Endodermal cell (in vitro differentiated cells): ENCODE measurements around the gene ATF7IP2. TPM values are rescaled to one million over a fixed set of nuclear protein-coding genes. Genes with fewer than 3 reads are reported as not detected.

Experiments
- DNase-seq: peaks from one replicate; pipeline ENCODE4 v3.0.0-alpha.2; 2017
- H3K27ac ChIP-seq: 2 replicates; pipeline ENCODE4 v1.5.1; 2013; ENCODE audit warnings: mild to moderate bottlenecking, low read depth, low read length, moderate library complexity
- H3K27me3 ChIP-seq: 2 replicates; pipeline ENCODE4 v1.6.1; 2013; ENCODE audit warnings: mild to moderate bottlenecking, low read length, moderate library complexity; ENCODE audit not compliant: insufficient read depth, control insufficient read depth, poor library complexity, severe bottlenecking
- H3K36me3 ChIP-seq: 2 replicates; pipeline ENCODE4 v1.7.0; 2013; ENCODE audit warnings: mild to moderate bottlenecking, low read length, moderate library complexity; ENCODE audit not compliant: control insufficient read depth, insufficient read depth
- H3K4me1 ChIP-seq: one replicate; pipeline ENCODE4 v1.7.0; 2013; ENCODE audit warnings: low read length; ENCODE audit not compliant: control insufficient read depth, insufficient read depth
- H3K4me3 ChIP-seq: 2 replicates; pipeline ENCODE4 v1.5.1; 2013; ENCODE audit warnings: mild to moderate bottlenecking, low read length, moderate library complexity
- H3K9ac ChIP-seq: 2 replicates; pipeline ENCODE4 v1.6.1; 2013; ENCODE audit warnings: mild to moderate bottlenecking, low read length, moderate library complexity; ENCODE audit not compliant: poor library complexity, severe bottlenecking; ENCODE audit errors: extremely low read depth
- H3K9me3 ChIP-seq: 2 replicates; pipeline ENCODE4 v1.6.1; 2013; ENCODE audit warnings: mild to moderate bottlenecking, low read length, moderate library complexity; ENCODE audit not compliant: control insufficient read depth
- H3K27ac Mint-ChIP-seq: 2 replicates; pipeline ENCODE4 v1.8.0; 2020; ENCODE audit warnings: mixed read lengths
- H3K27me3 Mint-ChIP-seq: 2 replicates; pipeline ENCODE4 v1.8.0; 2021; ENCODE audit warnings: mild to moderate bottlenecking, mixed read lengths; ENCODE audit not compliant: insufficient read depth
- H3K36me3 Mint-ChIP-seq: 2 replicates; pipeline ENCODE4 v1.8.0; 2020; ENCODE audit warnings: low read depth, mixed read lengths
- H3K4me1 Mint-ChIP-seq: 2 replicates; pipeline ENCODE4 v1.8.0; 2020; ENCODE audit warnings: mixed read lengths
- H3K4me3 Mint-ChIP-seq: 2 replicates; pipeline ENCODE4 v1.8.0; 2020; ENCODE audit warnings: mild to moderate bottlenecking, moderate library complexity, mixed read lengths
- H3K9me3 Mint-ChIP-seq: 2 replicates; pipeline ENCODE4 v1.8.0; 2020; ENCODE audit warnings: mild to moderate bottlenecking, mixed read lengths
- CTCF ChIP-seq: fragments of 200-600 bp; sonication (generic); conservative IDR thresholded peaks from 2 replicates; pipeline ENCODE4 v1.5.0; 2021; ENCODE audit warnings: antibody characterized with exemption, mild to moderate bottlenecking
- WGBS, 2 experiments: methylation state at CpG; one replicate each; pipeline versions ENCODE4 v1.1.5 to v1.1.7; 2013; ENCODE audit warnings: missing lambda C conversion rate in 2 of 2, mixed read lengths in 1 of 2; ENCODE audit not compliant: insufficient coverage in 1 of 2, insufficient read length in 1 of 2; 5-methylcytosine and 5-hydroxymethylcytosine counted together
- total RNA-seq, 2 donors: library from RNA; stranded (reverse); fragmentation: NEBNext Ultra II Directional in 1 of 2; extraction: Animal tissue kit (Norgen Biotek cat#: 25700) in 1 of 2; gene quantifications; 2 replicates in 1 of 2; 3 replicates in 1 of 2; pipeline ENCODE4 v1.2.1, GENCODE V29; 2021

Gene ATF7IP2
- total RNA-seq, 2 donors from 2014 or later = 20.5 to 22.8 TPM

- 75 to 83% methylated on average over 1 of the region's 1 CpG for WGBS, 2 experiments
- Histone ChIP-seq H3K4me3 (no peak overlapping the region), H3K9ac (no peak overlapping the region), H3K36me3 (no peaks in the 10 kb centered on the region), H3K9me3 (no peaks in the 10 kb centered on the region), H3K27ac (no peak overlapping the region), H3K27me3 (no peaks in the 10 kb centered on the region), H3K4me1 (peaks cover 4% of the 10 kb centered on the region)
- Mint-ChIP-seq H3K9me3 (no peaks in the 10 kb centered on the region), H3K36me3 (no peaks in the 10 kb centered on the region), H3K27ac (no peak overlapping the region), H3K27me3 (no peaks in the 10 kb centered on the region), H3K4me3 (no peak overlapping the region), H3K4me1 (peaks cover 8% of the 10 kb centered on the region)
- no peak for DNase-seq
- TF ChIP-seq CTCF = no peak
These were observed 144.2 kb downstream of the ATF7IP2 start for GRCh38 chr16:10529895-10530669.

- Histone ChIP-seq H3K4me3 (no peak overlapping the region), H3K27me3 (no peaks in the 10 kb centered on the region), H3K36me3 (no peaks in the 10 kb centered on the region), H3K9ac (no peak overlapping the region), H3K27ac (no peak overlapping the region), H3K9me3 (no peaks in the 10 kb centered on the region), H3K4me1 (peaks cover 4% of the 10 kb centered on the region)
- H3K36me3 Mint-ChIP-seq = no peaks in the 10 kb centered on the region
- H3K9me3 Mint-ChIP-seq = no peaks in the 10 kb centered on the region
- H3K27me3 Mint-ChIP-seq = no peaks in the 10 kb centered on the region
- no peak for TF ChIP-seq CTCF
- no peak overlapping the region for H3K4me3 Mint-ChIP-seq
- no peak for DNase-seq
- H3K27ac Mint-ChIP-seq = no peak overlapping the region
- H3K4me1 Mint-ChIP-seq = peaks cover 8% of the 10 kb centered on the region
- 91 to 97% methylated on average over 14 of the region's 14 CpGs for WGBS, 2 experiments
These were observed 144.8 kb downstream of the ATF7IP2 start for GRCh38 chr16:10530685-10531084.

GRCh38 chr16:10531582-10531981 is 145.7 kb downstream of the ATF7IP2 start:
- no peaks in the 10 kb centered on the region for H3K36me3 ChIP-seq
- no peaks in the 10 kb centered on the region for H3K9me3 ChIP-seq
- Mint-ChIP-seq H3K4me1 (peaks cover 8% of the 10 kb centered on the region), H3K9me3 (no peaks in the 10 kb centered on the region), H3K4me3 (no peak overlapping the region), H3K27me3 (no peaks in the 10 kb centered on the region), H3K27ac (no peak overlapping the region), H3K36me3 (no peaks in the 10 kb centered on the region)
- peaks cover 4% of the 10 kb centered on the region for H3K4me1 ChIP-seq
- TF ChIP-seq CTCF = no peak
- no peak overlapping the region for H3K27ac ChIP-seq
- no peak overlapping the region for H3K4me3 ChIP-seq
- no peak for DNase-seq
- no peaks in the 10 kb centered on the region for H3K27me3 ChIP-seq
- no peak overlapping the region for H3K9ac ChIP-seq

Other genes starting within 250 kb of the ATF7IP2 start
- 1 to 10 TPM; 1.2 TPM for gene GRIN2A, start 203.6 kb upstream of the ATF7IP2 start, total RNA-seq
- gene EMP2, start 194.5 kb downstream of the ATF7IP2 start, total RNA-seq = 10 to 100 TPM; 19.0 to 20.7 TPM